K562 (cell line): ENCODE data around the gene EGR1. TPM values are rescaled to one million over a fixed set of nuclear protein-coding genes. Genes with fewer than 3 reads are reported as not detected.

Experiments used
- BDP1 ChIP-seq: IDR thresholded peaks from 3 replicates; pipeline ENCODE4 v1.6.1; 2011; ENCODE audit not compliant: insufficient read length, insufficient read depth
- HIVEP1 ChIP-seq: fragments of 250-450 bp; sonication (Bioruptor Pico); IDR thresholded peaks from 2 replicates; pipeline ENCODE4 v1.4.0; 2020; ENCODE audit warnings: mild to moderate bottlenecking
- RAD21 ChIP-seq, 2 experiments: fragments of 250-450 bp in 1 of 2; fragments of 450-650 bp in 1 of 2; sonication (Bioruptor Pico) in 1 of 2; formaldehyde crosslinking in 1 of 2; IDR thresholded peaks in 1 of 2; conservative IDR thresholded peaks in 1 of 2; 2 replicates each; pipeline versions ENCODE4 v1.4.0 to v1.8.0; 2020 to 2022; ENCODE audit warnings: mild to moderate bottlenecking in 2 of 2, moderate library complexity in 1 of 2
- RFX7 ChIP-seq: fragments of 250-450 bp; sonication (Bioruptor Pico); IDR thresholded peaks from 2 replicates; pipeline ENCODE4 v1.5.1; 2021; ENCODE audit warnings: mild to moderate bottlenecking
- SAP30 ChIP-seq: fragments of 200-600 bp; sonication (generic); IDR thresholded peaks from 2 replicates; pipeline ENCODE4 v1.6.1; 2012; ENCODE audit warnings: borderline replicate concordance, low read depth, mild to moderate bottlenecking, moderate library complexity, low read length, control low read depth, inconsistent platforms; ENCODE audit not compliant: insufficient read depth, poor library complexity, severe bottlenecking
- SRSF1 ChIP-seq: fragments of 200-400 bp; formaldehyde crosslinking; IDR thresholded peaks from 2 replicates; pipeline ENCODE4 v1.6.1; 2017; ENCODE audit warnings: mild to moderate bottlenecking, low read depth, low read length, moderate library complexity
- YY1 ChIP-seq, 3 experiments: IDR thresholded peaks; 2 replicates each; pipeline ENCODE4 v1.6.1; 2011; ENCODE audit warnings: low read length in 2 of 3, mild to moderate bottlenecking in 2 of 3, moderate library complexity in 2 of 3, borderline replicate concordance in 1 of 3, control low read depth in 1 of 3, low read depth in 1 of 3; ENCODE audit not compliant: insufficient read depth in 3 of 3, insufficient replicate concordance in 2 of 3, control insufficient read depth in 1 of 3, insufficient read length in 1 of 3; ENCODE audit errors: extremely low read depth in 1 of 3
- ZBTB1 ChIP-seq: sonication (generic); formaldehyde crosslinking; IDR thresholded peaks from 2 replicates; pipeline ENCODE4 v1.8.1; 2023; ENCODE audit warnings: missing genetic modification reagents, low read depth, mild to moderate bottlenecking, borderline replicate concordance
- ZNF316 ChIP-seq: fragments of 450-650 bp; IDR thresholded peaks from 2 replicates; pipeline ENCODE4 v1.6.1; 2016
- polyA plus RNA-seq, 8 experiments: library from polyadenylated mRNA; depleted of rRNA in 4 of 8; stranded (reverse) in 5 of 8; unstranded in 3 of 8; fragments of >200 nt; fragmentation: Nextera tagmentation in 2 of 8; fragmentation: Illumina TruSeq in 1 of 8; extraction: Ambion mirVana in 2 of 8; extraction: Trizol in 1 of 8; gene quantifications; 2 replicates each; pipeline versions ENCODE4 v1.2.1 to v1.2.3, GENCODE V29; 2011 to 2014; ENCODE audit warnings: inconsistent platforms in 1 of 8, missing spikeins in 1 of 8
- total RNA-seq, 7 experiments: library from RNA; depleted of rRNA in 6 of 7; stranded (reverse); fragments of >200 nt in 6 of 7; fragmentation: Illumina TruSeq in 2 of 7; extraction: Trizol in 2 of 7; gene quantifications; 2 replicates each; pipeline versions ENCODE4 v1.2.1 to v1.2.3, GENCODE V29; 2011 to 2021; ENCODE audit warnings: low replicate concordance in 1 of 7
- TF ChIP-seq, protein P1 (sequence below): sonication (generic); formaldehyde crosslinking; IDR thresholded peaks from 2 replicates; pipeline ENCODE4 v1.8.1; 2023; ENCODE audit warnings: mild to moderate bottlenecking, missing genetic modification reagents
- TF ChIP-seq, protein P2 (sequence below), 2 experiments: fragments of 450-650 bp; formaldehyde crosslinking in 1 of 2; IDR thresholded peaks; 2 replicates each; pipeline versions ENCODE4 v1.4.0 to v1.6.1; 2014 to 2020; ENCODE audit warnings: mild to moderate bottlenecking in 2 of 2, borderline replicate concordance in 1 of 2, low read depth in 1 of 2

EGR1 gene
- total and polyA plus RNA-seq, 9 of the 15 experiments (the other 6 are each of a cell fraction or from before 2014, with no cell fraction given) = 1.3 to 132 (median 21.5) TPM

DNA sequence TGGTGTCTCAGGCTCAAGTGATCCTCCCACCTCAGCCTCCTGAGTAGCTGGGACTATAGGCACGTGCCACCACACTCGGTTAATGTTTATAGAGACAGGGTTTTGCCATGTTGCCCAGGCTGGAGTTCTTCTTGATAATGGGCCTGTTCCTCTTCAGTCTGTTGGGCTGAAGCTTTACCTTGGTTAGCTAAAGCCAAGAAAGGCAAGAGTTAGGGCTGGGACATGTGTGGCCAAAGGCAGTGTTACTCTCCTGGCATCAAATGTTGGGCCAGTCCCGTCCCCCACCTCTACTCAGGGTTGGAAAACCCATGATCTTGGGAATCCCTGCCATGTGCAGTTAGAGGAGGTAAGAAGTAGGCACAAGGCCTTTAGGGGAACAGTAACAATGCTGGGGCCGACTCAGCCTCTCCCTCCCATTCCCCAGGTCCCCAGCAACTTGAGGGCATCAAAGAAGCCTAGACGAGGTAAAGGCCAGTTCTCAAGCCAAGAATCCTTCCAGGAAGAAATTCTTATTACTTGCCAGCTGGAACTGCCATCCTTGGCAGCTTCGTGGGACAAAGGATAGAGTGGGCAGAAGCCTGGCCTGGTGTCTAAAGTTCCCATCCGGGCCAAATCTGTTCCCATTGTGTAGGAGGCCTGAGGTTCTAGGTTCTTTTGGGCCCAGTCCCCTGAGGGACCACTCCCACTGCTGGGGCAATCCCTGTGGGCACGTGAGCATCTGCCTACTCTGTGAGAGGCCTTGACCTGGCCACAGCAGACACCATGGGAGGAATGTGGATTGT lies 4.5 kb downstream of the EGR1 start (continued):
- TF ChIP-seq, protein P1, sequence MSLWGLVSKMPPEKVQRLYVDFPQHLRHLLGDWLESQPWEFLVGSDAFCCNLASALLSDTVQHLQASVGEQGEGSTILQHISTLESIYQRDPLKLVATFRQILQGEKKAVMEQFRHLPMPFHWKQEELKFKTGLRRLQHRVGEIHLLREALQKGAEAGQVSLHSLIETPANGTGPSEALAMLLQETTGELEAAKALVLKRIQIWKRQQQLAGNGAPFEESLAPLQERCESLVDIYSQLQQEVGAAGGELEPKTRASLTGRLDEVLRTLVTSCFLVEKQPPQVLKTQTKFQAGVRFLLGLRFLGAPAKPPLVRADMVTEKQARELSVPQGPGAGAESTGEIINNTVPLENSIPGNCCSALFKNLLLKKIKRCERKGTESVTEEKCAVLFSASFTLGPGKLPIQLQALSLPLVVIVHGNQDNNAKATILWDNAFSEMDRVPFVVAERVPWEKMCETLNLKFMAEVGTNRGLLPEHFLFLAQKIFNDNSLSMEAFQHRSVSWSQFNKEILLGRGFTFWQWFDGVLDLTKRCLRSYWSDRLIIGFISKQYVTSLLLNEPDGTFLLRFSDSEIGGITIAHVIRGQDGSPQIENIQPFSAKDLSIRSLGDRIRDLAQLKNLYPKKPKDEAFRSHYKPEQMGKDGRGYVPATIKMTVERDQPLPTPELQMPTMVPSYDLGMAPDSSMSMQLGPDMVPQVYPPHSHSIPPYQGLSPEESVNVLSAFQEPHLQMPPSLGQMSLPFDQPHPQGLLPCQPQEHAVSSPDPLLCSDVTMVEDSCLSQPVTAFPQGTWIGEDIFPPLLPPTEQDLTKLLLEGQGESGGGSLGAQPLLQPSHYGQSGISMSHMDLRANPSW (CRISPR knock-in tag) = 0 out of 2 replicates have a peak, but pooled peaks have one; percentile 49
- TF ChIP-seq RAD21 (CRISPR knock-in tag; conservative IDR thresholded peaks at IDR 0.05 in 1 of 2, IDR thresholded peaks at IDR 0.05 in 1 of 2) (no peak), HIVEP1 (CRISPR knock-in tag) (no peak), SAP30 (no peak), BDP1 (no peak), ZBTB1 (no peak), SRSF1 (no peak), YY1 (IDR thresholded peaks at IDR 0.05; ENCODE audit: borderline replicate concordance in 1 of 3, control insufficient read depth in 1 of 3, extremely low read depth in 1 of 3, insufficient read depth in 3 of 3, insufficient read length in 1 of 3, insufficient replicate concordance in 2 of 3, low read depth in 1 of 3, low read length in 2 of 3) (peak in 2 of 3 experiments; percentile 3 to 10), RFX7 (CRISPR knock-in tag) (0 out of 2 replicates have a peak, but pooled peaks have one; percentile 28), ZNF316 (no peak)
- TF ChIP-seq, protein P2, sequence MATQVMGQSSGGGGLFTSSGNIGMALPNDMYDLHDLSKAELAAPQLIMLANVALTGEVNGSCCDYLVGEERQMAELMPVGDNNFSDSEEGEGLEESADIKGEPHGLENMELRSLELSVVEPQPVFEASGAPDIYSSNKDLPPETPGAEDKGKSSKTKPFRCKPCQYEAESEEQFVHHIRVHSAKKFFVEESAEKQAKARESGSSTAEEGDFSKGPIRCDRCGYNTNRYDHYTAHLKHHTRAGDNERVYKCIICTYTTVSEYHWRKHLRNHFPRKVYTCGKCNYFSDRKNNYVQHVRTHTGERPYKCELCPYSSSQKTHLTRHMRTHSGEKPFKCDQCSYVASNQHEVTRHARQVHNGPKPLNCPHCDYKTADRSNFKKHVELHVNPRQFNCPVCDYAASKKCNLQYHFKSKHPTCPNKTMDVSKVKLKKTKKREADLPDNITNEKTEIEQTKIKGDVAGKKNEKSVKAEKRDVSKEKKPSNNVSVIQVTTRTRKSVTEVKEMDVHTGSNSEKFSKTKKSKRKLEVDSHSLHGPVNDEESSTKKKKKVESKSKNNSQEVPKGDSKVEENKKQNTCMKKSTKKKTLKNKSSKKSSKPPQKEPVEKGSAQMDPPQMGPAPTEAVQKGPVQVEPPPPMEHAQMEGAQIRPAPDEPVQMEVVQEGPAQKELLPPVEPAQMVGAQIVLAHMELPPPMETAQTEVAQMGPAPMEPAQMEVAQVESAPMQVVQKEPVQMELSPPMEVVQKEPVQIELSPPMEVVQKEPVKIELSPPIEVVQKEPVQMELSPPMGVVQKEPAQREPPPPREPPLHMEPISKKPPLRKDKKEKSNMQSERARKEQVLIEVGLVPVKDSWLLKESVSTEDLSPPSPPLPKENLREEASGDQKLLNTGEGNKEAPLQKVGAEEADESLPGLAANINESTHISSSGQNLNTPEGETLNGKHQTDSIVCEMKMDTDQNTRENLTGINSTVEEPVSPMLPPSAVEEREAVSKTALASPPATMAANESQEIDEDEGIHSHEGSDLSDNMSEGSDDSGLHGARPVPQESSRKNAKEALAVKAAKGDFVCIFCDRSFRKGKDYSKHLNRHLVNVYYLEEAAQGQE (IDR thresholded peaks at IDR 0.05; ENCODE audit: borderline replicate concordance) = no peak
- TF ChIP-seq, protein P2 (CRISPR knock-in tag; IDR thresholded peaks at IDR 0.05; ENCODE audit: low read depth) = no peak
